ENCODE results near the gene MAPK7. TPM values are rescaled to one million over a fixed set of nuclear protein-coding genes. Genes with fewer than 3 reads are reported as not detected.
A peak's percentile ranks its signal among the peaks of the same experiment; 100 is the strongest.

The MAPK7 gene
- total and polyA plus RNA-seq, 2 of the 8 experiments (the other 6 are each of a cell fraction or from before 2014, with no cell fraction given), result 15.2 to 28.1 TPM

GRCh38 chr17:19332371-19333131, 45.7 kb upstream of the MAPK7 start:
- H3K4ac ChIP-seq (replicated peaks; ENCODE audit: insufficient read length, low read depth, low read length), result no peak overlapping the region
- no peak overlapping the region for H3K4me3 ChIP-seq (ENCODE audit: extremely low read depth in 1 of 4, insufficient read depth in 2 of 4, low read depth in 3 of 4, low read length in 4 of 4)
- no peak overlapping the region for H3K9ac ChIP-seq (replicated peaks in 1 of 4; ENCODE audit: extremely low read depth in 1 of 4, low read depth in 3 of 4, low read length in 3 of 4)
- no peak overlapping the region for H2BK15ac ChIP-seq (ENCODE audit: low read length)
- no peak overlapping the region for H2BK5ac ChIP-seq (ENCODE audit: low read depth, low read length)
- ChIA-PET POLR2A (ENCODE audit: partially characterized antibody) (interaction anchor here (0.8 to 1.3 kb wide), 3 partner anchors 10 to 81 kb away, joined by 3 to 5 read pairs (median 3); no protein-coding TSS in a partner anchor), CTCF (ENCODE audit: partially characterized antibody) (interaction anchor here (1.0 to 4.3 kb wide), 4 partner anchors 11 to 61 kb away, joined by 3 to 40 read pairs (median 3); partner anchors contain the start of gene B9D1)
- no peak overlapping the region for H3K56ac ChIP-seq (replicated peaks; ENCODE audit: insufficient read length, low read depth, low read length)
- no peaks in the 10 kb centered on the region for H3K23me2 ChIP-seq (ENCODE audit: low read depth, low read length)
- H3K4me1 ChIP-seq (replicated peaks in 1 of 4; ENCODE audit: control insufficient read depth in 3 of 4, insufficient read depth in 4 of 4, low read length in 3 of 4), result peaks cover 0 to 7% (median 3%) of the 10 kb centered on the region in 4 experiments; a peak in 2 of 7 replicates
- no peak overlapping the region for H4K91ac ChIP-seq (replicated peaks; ENCODE audit: insufficient read length, low read length)
- no peaks in the 10 kb centered on the region for H3K79me1 ChIP-seq (ENCODE audit: low read depth, low read length)
- H2AFZ ChIP-seq (ENCODE audit: low read length), result no peak overlapping the region
- H2BK12ac ChIP-seq (ENCODE audit: low read depth, low read length), result no peak overlapping the region
- WGBS, 2 experiments (ENCODE audit: extremely low coverage in 1 of 2, insufficient coverage in 1 of 2, insufficient read length in 1 of 2, insufficient replicate concordance in 2 of 2, low coverage in 1 of 2, low lambda C conversion rate in 2 of 2, missing lambda C conversion rate in 1 of 2), result 88% methylated on average over 6 of the region's 6 CpGs; no CpG with 5 or more reads in 1 of the 2 experiments
- no peak overlapping the region for H3K4me2 ChIP-seq (ENCODE audit: insufficient read depth in 1 of 2, low read depth in 2 of 2, low read length in 2 of 2)
- peak overlapping the region; percentile 29; the same call in 1 of the 2 replicates for H4K8ac ChIP-seq (ENCODE audit: extremely low read depth, insufficient read depth, low read length)
- H2AK5ac ChIP-seq (ENCODE audit: low read depth, low read length), result no peak overlapping the region
- H2BK20ac ChIP-seq (ENCODE audit: low read length), result no peak overlapping the region
- H3K79me2 ChIP-seq (ENCODE audit: control insufficient read depth in 1 of 2, insufficient read depth in 2 of 2, low read length in 2 of 2), result no peaks in the 10 kb centered on the region
- H2BK120ac ChIP-seq (replicated peaks; ENCODE audit: low read depth, low read length), result no peak overlapping the region
- no peak overlapping the region for H3K23ac ChIP-seq (ENCODE audit: insufficient read length)
- DNase-seq (ENCODE audit: low read depth in 1 of 2, low spot score in 2 of 2) (no peak), FAIRE-seq (no peak)
- H3K9me3 ChIP-seq (ENCODE audit: insufficient read depth in 2 of 2, low read depth in 1 of 2, low read length in 1 of 2), result no peaks in the 10 kb centered on the region
- peaks cover 0 to 3% of the 10 kb centered on the region in 2 experiments for H4K20me1 ChIP-seq (replicated peaks in 1 of 2; ENCODE audit: control insufficient read depth in 1 of 2, insufficient read depth in 2 of 2, low read length in 2 of 2)
- no peaks in the 10 kb centered on the region for H3K27me3 ChIP-seq (replicated peaks in 1 of 4; ENCODE audit: control insufficient read depth in 3 of 4, extremely low read depth in 1 of 4, insufficient read depth in 3 of 4, low read length in 3 of 4)
- H4K5ac ChIP-seq (ENCODE audit: insufficient read length, low read depth, low read length), result no peak overlapping the region
- no peak overlapping the region for H3K18ac ChIP-seq (ENCODE audit: extremely low read depth, low read length)
- H3K14ac ChIP-seq (ENCODE audit: insufficient read length), result no peak overlapping the region
- peaks cover 0 to 4% (median 0%) of the 10 kb centered on the region in 4 experiments; a peak in 2 of 8 replicates for H3K36me3 ChIP-seq (ENCODE audit: control insufficient read depth in 2 of 4, insufficient read depth in 4 of 4, low read length in 3 of 4)
- H3K27ac ChIP-seq (ENCODE audit: low read depth, low read length), result no peak overlapping the region
- TF ChIP-seq CREB1 (IDR thresholded peaks at IDR 0.05) (no peak), RNF2 (IDR thresholded peaks at IDR 0.05; ENCODE audit: borderline replicate concordance, low read depth, low read length, missing control alignments, poor library complexity, severe bottlenecking) (no peak), TCF12 (IDR thresholded peaks at IDR 0.05; ENCODE audit: low read depth, low read length) (no peak), SIX5 (IDR thresholded peaks at IDR 0.05; ENCODE audit: low read depth, low read length) (no peak), RXRA (IDR thresholded peaks at IDR 0.05; ENCODE audit: insufficient read depth, low read depth, low read length) (no peak), SP1 (IDR thresholded peaks at IDR 0.05; ENCODE audit: low read depth, low read length) (no peak), SP2 (IDR thresholded peaks at IDR 0.05; ENCODE audit: low read length) (no peak), JUND (IDR thresholded peaks at IDR 0.05; ENCODE audit: low read length) (no peak), BCL11A (IDR thresholded peaks at IDR 0.05; ENCODE audit: low read depth in 2 of 2, low read length in 2 of 2) (no peak), POLR2A (IDR thresholded peaks at IDR 0.05; ENCODE audit: control extremely low read depth in 1 of 2, low read depth in 2 of 2, low read length in 2 of 2) (no peak), POLR2AphosphoS5 (IDR thresholded peaks at IDR 0.05; ENCODE audit: low read depth, low read length) (no peak), EP300 (IDR thresholded peaks at IDR 0.05; ENCODE audit: borderline replicate concordance in 1 of 2, low read depth in 2 of 2, low read length in 2 of 2) (no peak)

Measured in H1 (cell line).